RCC 7860 (cell line): Measurements from ENCODE around the gene PHF20.
A peak's percentile ranks its signal among the peaks of the same experiment; 100 is the strongest.
"Not testable (repeated sequence)": the region's sequence is repeated elsewhere in the genome, so short reads cannot be mapped to it uniquely, and the experiment has no call there.

Experiments
- DNase-seq: peaks from one replicate; pipeline ENCODE4 v3.0.0-alpha.2; 2015; ENCODE audit warnings: low spot score
- FAIRE-seq: peaks from 2 replicates; lab custom pipeline; 2012; peaks lifted over from hg19 to GRCh38; lab: Jason Lieb, UNC

PHF20 gene

GRCh38 chr20:35739294-35740163 is 32.3 kb upstream of the PHF20 start:
- peak; percentile 29 for DNase-seq
- FAIRE-seq: peak; percentile 69

GRCh38 chr20:35741892-35742740 is 29.7 kb upstream of the PHF20 start, which contains the start of gene RBM39:
Gene RBM39 (minus strand): TSS chr20:35742260. CDS start chr20:35740874, 1,386 bp downstream.
- DNase-seq (peak; percentile 100), FAIRE-seq (peak; percentile 93)

- DNase-seq: peak; percentile 20
- FAIRE-seq: no peak
Observed at GRCh38 chr20:35742741-35743523, 28.9 kb upstream of the PHF20 start.

GRCh38 chr20:35743693-35744491 is 27.9 kb upstream of the PHF20 start:
- DNase-seq: no peak

GRCh38 chr20:35744492-35744841 is 27.3 kb upstream of the PHF20 start:
- FAIRE-seq, DNase-seq: not testable (repeated sequence)

More at GRCh38 chr20:35743693-35744491, 27.9 kb upstream of the PHF20 start:
- no peak for FAIRE-seq

- FAIRE-seq (no peak), DNase-seq (no peak)
Observed at GRCh38 chr20:35750611-35751010, 21.2 kb upstream of the PHF20 start.

GRCh38 chr20:35756404-35756803 is 15.4 kb upstream of the PHF20 start:
- DNase-seq (no peak), FAIRE-seq (no peak)

- DNase-seq (no peak), FAIRE-seq (no peak)
Observed at GRCh38 chr20:35757098-35757705, 14.6 kb upstream of the PHF20 start.

GRCh38 chr20:35761548-35761947 is 10.3 kb upstream of the PHF20 start:
- FAIRE-seq, DNase-seq: not testable (repeated sequence)

- no peak for DNase-seq
- no peak for FAIRE-seq
Observed at GRCh38 chr20:35762461-35762860, 9.4 kb upstream of the PHF20 start.

GRCh38 chr20:35764936-35765335 is 6.9 kb upstream of the PHF20 start:
- FAIRE-seq, DNase-seq: not testable (repeated sequence)

GRCh38 chr20:35766843-35767242 is 5.0 kb upstream of the PHF20 start:
- FAIRE-seq: no peak
- DNase-seq: no peak

GRCh38 chr20:35767683-35768481 is 3.9 kb upstream of the PHF20 start:
- no peak for FAIRE-seq
- DNase-seq: no peak

- peak; percentile 59 for FAIRE-seq
- DNase-seq: peak; percentile 91
Observed at GRCh38 chr20:35768731-35769664, 2.8 kb upstream of the PHF20 start.

GRCh38 chr20:35771367-35771688 is 487 bp upstream of the PHF20 start:
- DNase-seq (no peak), FAIRE-seq (no peak)

GRCh38 chr20:35772563-35773058 is 796 bp downstream of the PHF20 start:
- no peak for FAIRE-seq

GRCh38 chr20:35773154-35773751 is 1.4 kb downstream of the PHF20 start:
- no peak for FAIRE-seq
- no peak for DNase-seq

More at GRCh38 chr20:35772563-35773058, 796 bp downstream of the PHF20 start:
- no peak for DNase-seq
